Endothelial cell of hepatic sinusoid (primary cell): ENCODE measurements around the gene SLC12A6.

ENCODE experiments used
- in situ Hi-C: cut with HindIII; loops from 2 replicates; pipeline ENCODE4 v1.10.0; 2017; ENCODE audit warnings: low sequenced_read_pairs

Gene SLC12A6

GRCh38 chr15:34271493-34271892 lies 66.1 kb downstream of the SLC12A6 start:
- in situ Hi-C loops = no loop called here

- in situ Hi-C loops = no loop called here
These were observed 70.8 kb downstream of the SLC12A6 start for GRCh38 chr15:34266751-34267150.

- in situ Hi-C loops = no loop called here
These were observed 73.5 kb downstream of the SLC12A6 start for GRCh38 chr15:34264076-34264475.

GRCh38 chr15:34262362-34262761 lies 75.2 kb downstream of the SLC12A6 start:
- in situ Hi-C loops = no loop called here

- in situ Hi-C loops = no loop called here
These were observed 78.0 kb downstream of the SLC12A6 start for GRCh38 chr15:34259566-34259965.

- in situ Hi-C loops = no loop called here
These were observed 79.4 kb downstream of the SLC12A6 start for GRCh38 chr15:34258151-34258550.

- in situ Hi-C loops = no loop called here
These were observed 85.0 kb downstream of the SLC12A6 start for GRCh38 chr15:34252545-34252944.

GRCh38 chr15:34248190-34248589 lies 89.4 kb downstream of the SLC12A6 start:
- in situ Hi-C loops = loop anchor here (5.0 kb wide), 1 partner anchor 49 kb away; no protein-coding TSS in a partner anchor

- in situ Hi-C loops = loop anchor here (5.0 kb wide), 1 partner anchor 51 kb away; no protein-coding TSS in a partner anchor
These were observed 91.2 kb downstream of the SLC12A6 start for GRCh38 chr15:34246276-34246976.

- in situ Hi-C loops = no loop called here
These were observed 94.4 kb downstream of the SLC12A6 start for GRCh38 chr15:34243226-34243625.

GRCh38 chr15:34242331-34242710 lies 95.3 kb downstream of the SLC12A6 start:
- in situ Hi-C loops = no loop called here

GRCh38 chr15:34241376-34242330 lies 95.9 kb downstream of the SLC12A6 start:
- in situ Hi-C loops = no loop called here

GRCh38 chr15:34240537-34240936 lies 97.0 kb downstream of the SLC12A6 start:
- in situ Hi-C loops = no loop called here

GRCh38 chr15:34239151-34239808 lies 98.3 kb downstream of the SLC12A6 start:
- in situ Hi-C loops = no loop called here

GRCh38 chr15:34233614-34234013 lies 104.0 kb downstream of the SLC12A6 start:
- in situ Hi-C loops = no loop called here

GRCh38 chr15:34223904-34224596 lies 113.5 kb downstream of the SLC12A6 start:
- in situ Hi-C loops = loop anchor here (5.0 kb wide), 2 partner anchors 88 to 102 kb away; no protein-coding TSS in a partner anchor

- in situ Hi-C loops = no loop called here
These were observed 119.9 kb downstream of the SLC12A6 start for GRCh38 chr15:34217587-34218225.

GRCh38 chr15:34216527-34217270 lies 120.9 kb downstream of the SLC12A6 start:
- in situ Hi-C loops = no loop called here

- in situ Hi-C loops = no loop called here
These were observed 123.4 kb downstream of the SLC12A6 start for GRCh38 chr15:34214135-34214534.
